Stimulated activated naive CD4-positive, alpha-beta T cell (primary cell): ENCODE results near the gene OR2V1.
"Not testable (repeated sequence)": the region's sequence is repeated elsewhere in the genome, so short reads cannot be mapped to it uniquely, and the experiment has no call there.

ENCODE experiments used
- DNase-seq, 6 experiments: peaks; one replicate each; lab custom pipeline; 2025; lab: John Stamatoyannopoulos, UW

OR2V1 gene, protein sequence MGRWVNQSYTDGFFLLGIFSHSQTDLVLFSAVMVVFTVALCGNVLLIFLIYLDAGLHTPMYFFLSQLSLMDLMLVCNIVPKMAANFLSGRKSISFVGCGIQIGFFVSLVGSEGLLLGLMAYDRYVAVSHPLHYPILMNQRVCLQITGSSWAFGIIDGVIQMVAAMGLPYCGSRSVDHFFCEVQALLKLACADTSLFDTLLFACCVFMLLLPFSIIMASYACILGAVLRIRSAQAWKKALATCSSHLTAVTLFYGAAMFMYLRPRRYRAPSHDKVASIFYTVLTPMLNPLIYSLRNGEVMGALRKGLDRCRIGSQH

DNA sequence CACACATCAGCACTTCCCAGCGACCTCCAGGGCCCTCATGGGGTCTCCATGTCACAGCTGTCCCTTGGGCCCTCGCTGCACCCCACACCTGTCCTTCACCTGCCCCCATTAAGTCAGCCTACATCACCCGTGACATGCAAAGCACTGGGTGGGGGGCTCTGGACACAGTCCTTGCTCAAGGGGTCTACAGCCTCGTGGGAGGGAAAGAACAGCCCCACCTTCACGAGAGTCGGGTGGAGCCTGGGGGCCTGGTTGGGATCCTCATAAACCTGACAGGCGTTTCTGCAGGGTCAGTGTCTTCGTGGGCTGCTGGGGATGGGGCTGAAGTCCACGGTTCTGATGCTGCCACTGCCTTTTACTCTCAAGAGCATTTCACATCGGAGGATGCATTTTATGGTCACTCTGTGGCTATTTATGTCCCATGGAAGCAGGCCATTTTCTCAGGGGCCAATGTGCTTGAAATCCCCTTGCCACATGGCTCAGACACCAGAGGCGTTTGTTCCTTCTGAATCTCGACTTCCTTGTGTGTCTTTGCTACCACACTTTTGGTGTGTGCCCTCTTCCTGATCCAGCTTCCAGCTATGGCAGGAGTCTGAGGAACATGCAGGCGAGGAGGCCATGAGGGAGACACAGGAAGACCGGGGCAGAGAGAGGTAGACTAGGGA, at the start of gene OR2V1:
OR2V1 (minus strand) TSS at position 338 of the 665 bp plus-strand sequence. CDS start 5,865 bp downstream, outside the sequence.
- DNase-seq: no peak

DNA sequence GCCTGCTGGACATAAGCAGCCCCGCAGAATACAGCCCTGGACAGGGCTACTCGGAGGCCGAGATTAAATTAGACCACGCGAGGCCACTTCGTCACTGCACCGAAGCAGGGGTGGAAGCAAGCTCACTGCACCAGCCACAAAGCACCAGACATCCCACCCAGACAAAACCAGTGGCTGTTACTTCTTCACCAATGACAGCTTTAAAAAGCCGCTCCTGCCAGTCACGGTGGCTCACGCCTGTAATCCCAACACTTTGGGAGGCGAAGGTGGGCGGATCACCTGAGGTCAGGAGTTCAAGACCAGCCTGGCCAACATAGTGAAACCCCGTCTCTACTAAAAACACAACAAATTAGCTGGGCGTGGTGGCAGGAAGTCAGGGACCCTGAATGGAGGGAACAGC, 46.6 kb upstream of the OR2V1 start:
- DNase-seq: not testable (repeated sequence)

- DNase-seq: no peak
These were observed 45.4 kb upstream of the OR2V1 start for GRCh38 chr5:181176254-181176952.

- no peak for DNase-seq
These were observed 42.7 kb upstream of the OR2V1 start for GRCh38 chr5:181173420-181174342.

DNA sequence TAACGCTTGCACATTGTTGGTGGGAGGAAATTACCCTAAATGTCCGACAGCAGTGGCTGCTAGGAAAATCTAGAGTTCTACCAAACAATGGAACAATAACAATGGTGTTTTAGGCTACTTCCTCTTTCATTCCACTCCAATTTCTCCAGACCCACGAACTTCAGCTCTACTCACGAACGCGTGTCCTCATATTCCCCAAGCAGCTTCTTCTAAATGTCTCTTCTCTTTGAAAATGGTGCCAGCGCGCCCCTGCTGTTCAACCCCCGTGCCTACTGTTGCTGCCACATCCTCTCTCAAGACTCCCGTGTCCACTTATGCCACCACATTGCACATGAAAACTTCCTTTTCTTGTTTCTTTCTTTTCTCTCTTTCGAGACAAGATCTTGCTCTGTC, 42.1 kb upstream of the OR2V1 start:
- no peak for DNase-seq

DNA sequence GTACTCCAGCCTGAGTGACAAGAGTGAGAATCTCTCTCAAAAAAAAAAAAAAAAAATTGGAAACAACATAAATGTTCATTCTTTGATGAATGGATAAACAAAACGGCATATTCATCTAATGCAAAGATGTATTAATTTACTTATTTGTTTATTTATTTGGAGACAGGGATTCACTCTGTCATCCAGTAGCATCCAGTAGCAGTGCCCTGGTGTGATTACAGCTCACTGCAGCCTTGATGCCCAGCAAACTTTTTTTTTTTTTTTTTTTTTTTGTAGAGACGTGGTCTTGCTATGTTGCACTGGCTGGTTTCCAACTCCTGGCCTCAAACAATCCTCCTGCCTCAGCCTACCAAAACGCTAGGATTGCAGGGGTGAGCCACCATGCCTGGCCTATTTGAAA, 40.8 kb upstream of the OR2V1 start:
- no peak for DNase-seq

DNA sequence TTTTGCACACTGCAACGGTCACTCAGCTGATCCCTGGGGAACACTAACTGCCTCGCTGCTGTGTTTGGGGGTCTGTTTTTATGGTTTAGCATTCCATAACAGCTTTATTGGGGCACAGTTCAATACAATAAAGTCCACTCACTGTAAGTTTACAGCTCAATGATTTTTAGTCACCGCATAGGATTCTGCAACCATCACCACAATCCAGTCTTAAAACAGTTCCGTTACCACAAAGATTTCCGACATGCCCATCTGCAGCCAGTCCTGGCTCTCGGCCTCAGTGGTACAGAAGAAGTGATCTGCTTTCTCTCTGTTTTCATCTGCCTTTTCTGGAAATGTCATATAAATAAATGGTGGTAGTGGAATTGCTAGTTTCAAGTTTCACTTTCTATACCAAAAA, 40.0 kb upstream of the OR2V1 start:
- DNase-seq: no peak

- DNase-seq: no peak
These were observed 39.4 kb upstream of the OR2V1 start for GRCh38 chr5:181170237-181170825.

DNA sequence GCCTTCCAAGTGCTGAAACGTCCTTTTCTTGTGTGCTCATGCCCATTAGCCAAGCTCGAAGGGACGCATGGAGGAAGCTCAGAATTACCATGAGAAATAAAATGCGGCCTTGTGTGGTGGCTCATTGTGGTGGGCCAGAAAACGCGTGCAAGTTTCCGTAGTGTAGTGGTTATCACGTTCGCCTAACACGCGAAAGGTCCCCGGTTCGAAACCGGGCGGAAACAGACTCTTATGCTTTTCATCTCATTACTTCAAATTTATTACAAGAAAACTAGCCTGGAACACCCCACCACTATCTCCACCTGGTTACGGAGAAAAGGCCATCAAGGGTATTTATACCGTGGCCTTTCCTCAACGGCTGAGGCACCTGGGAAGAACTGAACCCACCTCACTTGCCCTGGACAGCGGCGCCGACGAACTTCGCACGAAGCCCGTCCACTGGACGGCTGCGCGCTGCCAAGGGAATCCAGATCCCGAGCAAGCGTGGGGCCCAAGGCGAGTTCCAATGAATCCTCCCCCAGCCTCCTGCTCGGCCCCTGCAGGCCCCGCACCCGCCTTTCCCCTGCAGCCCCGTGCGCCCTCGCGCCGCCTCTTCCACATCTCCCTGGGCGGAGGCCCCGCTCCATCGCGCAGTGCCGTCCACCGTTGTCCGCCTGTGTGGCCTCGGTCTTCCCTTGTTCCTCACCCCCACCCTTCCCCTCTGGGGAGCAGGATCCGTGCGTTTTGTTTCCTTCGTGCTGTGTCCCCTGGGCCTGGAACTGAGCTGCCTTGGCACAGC, 38.7 kb upstream of the OR2V1 start:
- DNase-seq: peak; percentile 53 to 80 (median 68)

GRCh38 chr5:181168595-181169118, 37.7 kb upstream of the OR2V1 start:
- no peak for DNase-seq

GRCh38 chr5:181167814-181168488, 37.0 kb upstream of the OR2V1 start:
- DNase-seq: no peak

- DNase-seq: no peak
These were observed 36.1 kb upstream of the OR2V1 start for GRCh38 chr5:181166812-181167733.

DNA sequence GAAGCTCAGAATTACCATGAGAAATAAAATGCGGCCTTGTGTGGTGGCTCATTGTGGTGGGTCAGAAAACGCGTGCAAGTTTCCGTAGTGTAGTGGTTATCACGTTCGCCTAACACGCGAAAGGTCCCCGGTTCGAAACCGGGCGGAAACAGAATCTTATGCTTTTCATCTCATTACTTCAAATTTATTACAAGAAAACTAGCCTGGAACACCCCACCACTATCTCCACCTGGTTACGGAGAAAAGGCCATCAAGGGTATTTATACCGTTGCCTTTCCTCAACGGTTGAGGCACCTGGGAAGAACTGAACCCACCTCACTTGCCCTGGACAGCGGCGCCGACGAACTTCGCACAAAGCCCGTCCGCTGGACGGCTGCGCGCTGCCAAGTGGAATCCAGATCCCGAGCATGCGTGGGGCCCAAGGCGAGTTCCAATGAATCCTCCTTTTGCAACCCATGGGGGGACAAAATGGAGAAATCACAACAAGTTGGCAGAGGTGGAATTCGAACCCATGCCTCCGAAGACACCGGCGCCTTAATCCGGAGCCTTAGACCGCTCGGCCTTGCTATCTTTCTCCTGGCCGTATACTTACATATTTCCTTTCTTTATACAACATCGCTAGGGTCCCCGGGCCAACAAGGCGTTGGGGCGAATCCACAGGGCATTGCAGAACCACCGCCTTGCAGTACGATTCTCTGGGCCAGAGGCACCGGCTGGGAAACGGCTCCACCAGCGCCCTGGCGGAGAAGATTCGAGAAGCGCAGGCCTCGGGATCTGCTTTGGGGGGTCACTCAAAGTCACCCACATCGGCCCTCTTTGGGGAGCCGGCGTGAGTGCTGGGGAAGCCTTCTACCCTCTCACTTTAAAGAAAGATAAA, 33.3 kb upstream of the OR2V1 start:
- DNase-seq: no peak

- peak in 1 of 6 experiments; percentile 22 for DNase-seq
These were observed 32.6 kb upstream of the OR2V1 start for GRCh38 chr5:181163487-181164075.

DNA sequence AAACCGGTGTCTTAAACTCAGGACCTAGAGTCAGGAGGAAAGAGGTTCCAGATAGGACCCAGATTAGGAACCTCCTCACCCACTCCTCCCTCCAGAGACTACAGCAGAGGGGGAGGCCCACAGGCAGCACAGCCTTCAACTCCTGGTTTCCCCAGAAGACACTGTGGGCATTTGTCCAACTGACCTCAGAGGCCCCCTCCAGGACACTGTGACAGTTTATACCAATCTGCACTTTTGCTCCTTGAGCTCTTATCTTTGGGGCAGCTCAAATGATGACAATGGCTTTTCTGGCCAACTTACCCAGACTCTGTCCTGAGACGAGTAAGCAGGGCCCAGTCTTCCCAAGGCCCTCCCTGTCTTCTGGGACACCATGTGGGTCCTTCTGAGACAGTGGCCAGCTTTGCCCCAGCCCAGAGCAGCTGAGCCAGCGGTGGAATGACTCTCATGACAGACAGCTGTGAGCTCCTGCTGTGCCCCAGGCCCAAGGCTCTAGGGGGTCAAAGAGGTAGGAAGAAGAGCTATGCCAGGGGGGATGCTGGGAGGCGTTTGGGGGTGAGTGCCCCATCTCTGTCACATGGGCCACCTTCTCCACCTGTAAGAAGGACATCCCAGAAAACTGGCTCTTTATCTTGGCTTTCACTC, 30.7 kb upstream of the OR2V1 start:
- no peak for DNase-seq

DNA sequence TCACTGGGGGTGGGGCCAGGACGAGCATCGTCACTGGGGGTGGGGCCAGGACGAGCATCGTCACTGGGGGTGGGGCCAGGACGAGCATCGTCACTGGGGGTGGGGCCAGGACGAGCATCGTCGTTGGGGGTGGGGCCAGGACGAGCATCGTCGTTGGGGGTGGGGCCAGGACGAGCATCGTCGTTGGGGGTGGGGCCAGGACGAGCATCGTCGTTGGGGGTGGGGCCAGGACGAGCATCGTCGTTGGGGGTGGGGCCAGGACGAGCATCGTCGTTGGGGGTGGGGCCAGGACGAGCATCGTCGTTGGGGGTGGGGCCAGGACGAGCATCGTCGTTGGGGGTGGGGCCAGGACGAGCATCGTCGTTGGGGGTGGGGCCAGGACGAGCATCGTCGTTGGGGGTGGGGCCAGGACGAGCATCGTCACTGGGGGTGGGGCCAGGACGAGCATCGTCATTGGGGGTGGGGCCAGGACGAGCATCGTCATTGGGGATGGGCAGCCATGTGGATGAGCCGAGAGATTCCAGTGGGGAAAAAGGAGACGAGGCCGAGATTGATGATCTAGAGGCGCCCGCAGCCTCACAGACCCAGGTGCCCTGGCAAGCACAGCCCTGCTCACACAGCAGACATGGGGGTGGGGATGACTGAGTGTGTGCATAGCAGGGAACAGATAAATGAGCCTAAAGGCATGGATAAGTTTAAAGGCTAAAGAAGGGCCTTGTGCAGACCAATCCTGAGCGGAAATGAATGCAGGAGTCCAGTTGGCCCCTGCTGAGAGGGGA, 30.0 kb upstream of the OR2V1 start:
- DNase-seq: peak; percentile 55 to 78 (median 68)
